EH (cell line): Measurements from ENCODE around the gene COL6A3.

ENCODE experiments used
- DNase-seq: peaks from one replicate; pipeline ENCODE4 v3.0.0-alpha.2; 2015; ENCODE audit warnings: low read depth

The COL6A3 gene

GRCh38 chr2:237444071-237444470 is 30.1 kb upstream of the COL6A3 start:
- DNase-seq, result no peak

GRCh38 chr2:237441605-237442274 is 27.8 kb upstream of the COL6A3 start:
- DNase-seq, result peak; percentile 79

GRCh38 chr2:237440819-237441281 is 26.9 kb upstream of the COL6A3 start:
- DNase-seq, result peak; percentile 62

- peak; percentile 28 for DNase-seq
Measured at GRCh38 chr2:237438080-237438940, 24.3 kb upstream of the COL6A3 start.

- no peak for DNase-seq
Measured at GRCh38 chr2:237437566-237437965, 23.6 kb upstream of the COL6A3 start.

GRCh38 chr2:237435844-237436587 is 22.1 kb upstream of the COL6A3 start:
- peak; percentile 89 for DNase-seq

GRCh38 chr2:237434866-237435311 is 20.9 kb upstream of the COL6A3 start:
- DNase-seq, result peak; percentile 89

GRCh38 chr2:237433920-237434676 is 20.1 kb upstream of the COL6A3 start:
- no peak for DNase-seq

GRCh38 chr2:237432484-237433092 is 18.6 kb upstream of the COL6A3 start:
- DNase-seq, result peak; percentile 100

GRCh38 chr2:237431837-237432236 is 17.9 kb upstream of the COL6A3 start:
- DNase-seq, result no peak

- peak; percentile 98 for DNase-seq
Measured at GRCh38 chr2:237431372-237431771, 17.4 kb upstream of the COL6A3 start.

GRCh38 chr2:237430861-237431260 is 16.9 kb upstream of the COL6A3 start:
- DNase-seq, result peak; percentile 63

GRCh38 chr2:237429753-237430152 is 15.8 kb upstream of the COL6A3 start:
- DNase-seq, result peak; percentile 66

GRCh38 chr2:237427769-237428506 is 14.0 kb upstream of the COL6A3 start:
- no peak for DNase-seq

GRCh38 chr2:237426517-237426916 is 12.6 kb upstream of the COL6A3 start:
- no peak for DNase-seq

GRCh38 chr2:237425320-237425719 is 11.4 kb upstream of the COL6A3 start:
- DNase-seq, result no peak

GRCh38 chr2:237424544-237424943 is 10.6 kb upstream of the COL6A3 start:
- DNase-seq, result peak; percentile 66

- DNase-seq, result peak; percentile 79
Measured at GRCh38 chr2:237423891-237424290, 9.9 kb upstream of the COL6A3 start.

GRCh38 chr2:237422309-237422708 is 8.3 kb upstream of the COL6A3 start:
- no peak for DNase-seq

- peak; percentile 89 for DNase-seq
Measured at GRCh38 chr2:237421542-237422116, 7.7 kb upstream of the COL6A3 start.
